GM19397 (cell line): ENCODE measurements around the gene MPND.
A peak's percentile ranks its signal among the peaks of the same experiment; 100 is the strongest.
"Not testable (repeated sequence)": the region's sequence is repeated elsewhere in the genome, so short reads cannot be mapped to it uniquely, and the experiment has no call there.

Experiments used
- ATAC-seq: cut with Tn5 transposase; IDR thresholded peaks from one replicate; pipeline ENCODE4 v1.9.1; 2021; ENCODE audit warnings: mild to moderate bottlenecking, moderate library complexity; ENCODE audit not compliant: unreplicated experiment

Gene MPND

DNA sequence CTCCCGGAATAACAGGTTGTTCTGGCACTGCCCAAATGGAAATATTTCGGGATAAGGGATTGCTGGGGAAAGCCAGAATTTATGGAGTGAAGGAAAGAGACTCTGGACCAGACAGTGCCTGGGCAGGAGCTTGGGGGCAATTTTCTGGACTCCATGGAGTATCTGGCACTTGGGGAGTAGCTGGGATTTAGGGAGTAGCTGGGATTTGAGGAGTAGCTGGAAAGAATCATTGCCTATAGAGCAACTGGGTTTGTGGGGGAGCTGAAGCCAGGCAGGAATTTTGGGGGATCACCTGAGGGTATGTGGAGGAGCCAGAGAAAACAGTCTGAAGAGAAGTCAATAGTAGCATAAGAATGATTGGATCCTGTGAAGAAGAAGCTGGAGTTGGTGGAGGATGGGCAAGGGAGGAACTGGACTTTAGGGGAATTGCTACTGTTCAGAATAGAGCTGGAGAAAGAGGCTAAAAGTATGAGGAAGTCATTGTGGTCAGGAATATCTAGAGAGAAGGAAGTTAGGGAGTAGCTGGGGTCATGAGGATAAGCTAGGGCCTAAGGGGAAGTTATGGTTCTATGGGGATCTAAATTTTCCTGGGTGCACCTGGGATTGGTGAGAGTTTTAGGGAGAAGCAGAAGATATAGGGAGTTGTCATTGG, 24.2 kb upstream of the MPND start:
- no peak for ATAC-seq

DNA sequence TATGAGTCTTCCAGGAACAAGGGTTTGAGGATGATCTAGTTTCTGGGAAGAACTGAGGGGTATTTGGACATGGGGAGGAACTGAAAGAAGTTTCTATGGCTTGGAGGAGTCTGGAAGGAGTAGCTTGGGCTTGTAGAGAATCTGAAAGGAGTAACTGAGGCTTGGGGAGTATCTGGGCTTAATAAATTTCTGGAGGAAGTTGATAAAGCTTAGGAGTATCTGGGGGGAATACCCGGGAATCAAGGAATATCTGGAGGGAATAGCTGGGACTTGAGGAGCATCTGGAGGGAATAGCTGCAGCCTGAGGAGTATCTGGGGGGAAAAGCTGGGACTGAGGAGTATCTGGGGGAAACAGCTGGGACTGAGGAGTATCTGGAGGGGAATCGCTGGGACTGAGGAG, 22.9 kb upstream of the MPND start:
- ATAC-seq, result no peak

DNA sequence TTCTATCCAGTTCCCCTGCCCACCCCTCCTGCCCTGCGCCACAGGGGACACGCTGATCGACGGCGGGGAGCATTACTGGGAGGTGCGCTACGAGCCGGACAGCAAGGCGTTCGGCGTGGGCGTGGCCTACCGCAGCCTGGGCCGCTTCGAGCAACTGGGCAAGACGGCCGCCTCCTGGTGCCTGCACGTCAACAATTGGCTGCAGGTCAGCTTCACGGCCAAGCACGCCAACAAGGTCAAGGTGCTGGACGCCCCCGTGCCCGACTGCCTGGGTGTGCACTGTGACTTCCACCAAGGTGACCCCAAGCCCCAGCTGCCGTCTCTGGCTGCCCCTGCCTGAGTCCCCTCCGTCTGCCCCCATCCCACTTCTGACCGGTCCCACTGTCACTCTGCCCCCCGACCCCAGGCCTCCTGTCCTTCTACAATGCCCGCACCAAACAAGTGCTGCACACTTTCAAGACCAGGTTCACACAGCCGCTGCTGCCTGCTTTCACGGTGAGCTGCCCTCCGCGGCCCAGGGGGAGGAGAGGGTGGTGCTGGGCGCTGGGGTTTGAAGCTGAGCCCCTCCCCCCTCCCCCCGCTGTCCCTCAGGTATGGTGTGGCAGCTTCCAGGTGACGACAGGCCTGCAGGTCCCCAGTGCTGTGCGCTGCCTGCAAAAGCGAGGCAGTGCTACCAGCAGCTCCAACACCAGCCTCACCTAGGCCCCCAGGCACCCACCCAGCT, 20.3 kb upstream of the MPND start:
- no peak for ATAC-seq

DNA sequence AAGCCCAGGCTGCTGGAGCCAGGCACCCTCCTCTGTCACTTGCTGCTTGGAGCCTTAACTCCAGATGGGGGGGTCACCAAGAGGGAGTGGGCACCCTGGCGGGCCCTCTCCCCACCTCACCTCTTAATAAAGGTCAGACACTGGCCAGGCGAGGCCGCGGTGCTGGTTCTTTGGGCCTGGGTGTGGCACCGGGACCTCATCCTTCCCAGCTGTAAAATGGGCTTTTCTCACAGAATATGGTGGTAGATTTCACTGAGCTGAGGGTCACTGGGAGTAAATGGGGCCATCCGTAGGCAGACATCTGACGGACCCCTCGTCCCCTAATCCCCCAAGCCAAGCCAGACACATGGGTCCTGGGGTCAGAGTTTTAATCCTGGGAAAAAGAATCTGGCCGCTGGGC, 19.7 kb upstream of the MPND start:
- no peak for ATAC-seq

GRCh38 chr19:4324228-4324627, 19.1 kb upstream of the MPND start:
- no peak for ATAC-seq

- ATAC-seq, result no peak
Measured at GRCh38 chr19:4326215-4326836, 17.0 kb upstream of the MPND start.

GRCh38 chr19:4326837-4327251, 16.5 kb upstream of the MPND start:
- ATAC-seq, result no peak

DNA sequence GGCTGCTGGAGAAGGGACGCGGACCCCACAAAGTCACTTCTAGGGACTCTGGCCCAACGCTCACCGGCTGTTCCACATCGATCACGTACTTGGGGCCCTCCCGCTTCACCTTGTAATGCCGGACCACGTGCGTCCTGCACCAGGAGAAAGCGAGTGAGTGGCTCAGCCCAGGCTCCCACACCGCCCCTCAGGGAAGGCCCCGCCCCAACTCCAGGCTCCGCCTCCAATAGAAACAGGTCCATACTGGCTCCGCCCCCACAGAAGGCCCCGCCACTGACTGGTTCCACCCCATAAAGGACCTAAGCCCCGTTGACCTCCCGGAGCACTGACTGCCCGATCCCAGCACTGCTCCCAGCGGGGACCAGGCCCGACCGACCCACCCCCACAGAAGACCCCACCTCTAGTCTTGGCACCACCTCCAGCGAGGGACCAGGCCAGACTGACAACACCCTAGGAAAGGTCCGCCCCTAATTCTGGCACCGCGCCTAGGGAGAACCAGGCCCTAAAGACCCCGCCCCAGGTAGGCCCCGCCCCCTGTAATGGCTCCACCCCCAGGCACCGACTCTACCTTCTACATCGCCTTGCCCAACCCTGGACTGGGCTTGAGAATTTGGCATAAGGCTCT, 16.0 kb upstream of the MPND start:
- ATAC-seq, result no peak

GRCh38 chr19:4327877-4328242, 15.5 kb upstream of the MPND start:
- ATAC-seq, result peak; percentile 4

DNA sequence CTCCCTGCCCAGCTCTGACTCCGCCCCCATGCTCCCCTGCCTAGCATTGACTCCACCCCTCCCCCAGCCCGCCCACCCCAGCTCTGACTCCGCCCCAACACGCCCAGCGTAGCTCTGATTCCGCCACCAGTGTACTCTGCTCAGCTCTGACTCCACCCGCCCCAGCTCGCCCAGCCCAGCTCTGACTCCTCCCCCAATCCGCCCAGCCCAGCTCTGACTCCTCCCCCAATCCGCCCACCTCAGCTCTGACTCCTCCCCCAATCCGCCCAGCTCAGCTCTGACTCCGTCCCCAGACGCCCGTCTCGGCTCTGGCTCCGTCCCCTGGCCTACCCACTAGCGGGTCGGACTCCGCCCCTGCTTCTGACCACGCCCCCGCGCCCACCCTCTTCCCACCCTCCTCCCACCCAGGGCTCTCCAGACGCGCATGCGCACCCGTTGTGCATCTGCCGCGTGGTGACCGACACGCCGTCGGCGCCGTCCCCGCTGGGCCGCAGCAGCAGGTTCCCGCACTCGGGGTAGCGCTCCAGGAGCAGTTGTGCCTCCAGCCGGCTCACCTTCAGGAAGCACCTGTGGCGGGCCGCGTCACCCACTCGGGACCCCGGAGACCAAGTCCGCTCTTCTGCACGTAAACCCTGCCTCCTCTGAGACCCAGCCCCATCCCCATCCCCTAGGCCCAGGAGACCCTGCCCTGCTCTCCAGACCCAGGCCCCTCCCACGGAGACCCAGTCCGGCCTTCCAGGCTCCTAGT, 14.9 kb upstream of the MPND start:
- peak; percentile 84 for ATAC-seq

DNA sequence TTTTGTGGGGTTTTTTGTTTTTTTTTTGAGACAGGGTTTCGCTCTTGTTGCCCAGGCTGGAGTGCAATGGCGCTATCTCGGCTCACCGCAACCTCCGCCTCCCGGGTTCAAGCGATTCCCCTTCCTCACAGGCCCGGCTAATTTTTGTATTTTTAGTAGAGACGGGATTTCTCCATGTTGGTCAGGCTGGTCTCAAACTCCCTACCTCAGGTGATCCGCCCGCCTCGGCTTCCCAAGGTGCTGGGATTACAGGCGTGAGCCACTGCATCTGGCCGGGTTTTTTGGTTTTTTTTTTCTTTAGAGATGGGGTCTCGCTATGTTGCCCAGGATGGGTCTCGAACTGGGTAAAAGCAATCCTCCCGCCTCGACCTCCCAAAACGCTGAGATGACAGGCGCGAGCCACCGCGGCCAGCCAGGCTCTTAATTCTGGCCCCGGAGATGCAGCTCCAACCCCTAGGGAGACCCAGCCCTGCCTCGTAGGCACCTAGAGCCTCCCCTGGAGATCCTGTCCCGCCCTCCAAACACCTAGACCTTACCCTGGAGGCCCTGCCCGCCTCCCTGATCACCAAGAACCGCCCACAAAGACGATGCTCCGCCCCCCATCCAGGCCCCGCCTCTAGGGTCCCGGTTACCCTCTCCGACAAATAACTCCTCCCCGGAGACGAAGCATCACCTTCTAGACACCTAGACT, 14.2 kb upstream of the MPND start:
- ATAC-seq, result not testable (repeated sequence)

- ATAC-seq, result no peak
Measured at GRCh38 chr19:4329858-4330257, 13.5 kb upstream of the MPND start.

GRCh38 chr19:4334929-4335570, 8.3 kb upstream of the MPND start:
- no peak for ATAC-seq

GRCh38 chr19:4337906-4338440, 5.4 kb upstream of the MPND start:
- ATAC-seq, result no peak

DNA sequence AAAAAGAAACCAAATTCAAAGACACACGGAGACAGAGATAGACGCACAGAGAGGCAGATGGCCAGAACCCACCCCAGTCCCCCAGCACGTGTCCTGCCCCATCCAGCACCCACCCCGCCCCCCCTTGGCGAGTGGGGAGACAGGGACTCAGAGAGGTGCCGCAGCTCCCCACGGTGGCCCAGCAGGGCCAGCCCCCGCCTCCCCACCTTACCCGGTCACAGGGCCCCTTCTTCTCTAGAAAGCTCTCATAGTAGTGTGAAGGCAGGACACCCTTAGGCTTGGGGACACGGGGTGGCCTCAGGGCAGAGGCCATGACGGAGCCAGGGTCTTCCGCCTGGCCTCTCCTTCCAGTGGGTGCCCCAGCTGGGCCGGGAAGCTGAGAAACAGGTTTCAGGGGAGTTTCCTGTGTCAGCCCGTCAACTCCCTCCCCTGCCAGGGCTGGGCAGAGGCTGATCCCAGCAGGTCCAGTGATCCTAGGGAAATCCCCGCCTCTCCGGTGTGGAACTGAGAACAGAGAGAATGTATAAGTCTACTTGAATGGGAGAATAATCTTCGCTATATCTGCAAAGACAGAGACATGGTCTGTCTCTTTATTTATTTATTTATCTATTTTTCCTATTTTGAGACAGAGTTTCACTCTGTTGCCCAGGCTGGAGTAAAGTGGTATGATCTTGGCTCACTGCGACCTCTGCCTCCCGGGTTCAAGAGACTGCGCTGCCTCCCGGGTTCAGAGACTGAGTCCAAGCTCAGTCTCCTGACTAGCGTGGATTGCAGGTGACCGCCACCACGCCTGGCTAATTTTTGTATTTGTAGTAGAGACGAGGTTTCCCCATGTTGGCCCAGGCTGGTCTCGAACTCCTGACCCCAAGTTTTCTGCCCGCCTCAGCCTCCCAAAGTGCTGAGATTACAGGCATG, 4.7 kb upstream of the MPND start, which contains the start of gene STAP2:
Gene STAP2 (minus strand): TSS at position 387 of the 915 bp plus-strand sequence. CDS start 74 bp downstream, at position 313.
- no peak for ATAC-seq

DNA sequence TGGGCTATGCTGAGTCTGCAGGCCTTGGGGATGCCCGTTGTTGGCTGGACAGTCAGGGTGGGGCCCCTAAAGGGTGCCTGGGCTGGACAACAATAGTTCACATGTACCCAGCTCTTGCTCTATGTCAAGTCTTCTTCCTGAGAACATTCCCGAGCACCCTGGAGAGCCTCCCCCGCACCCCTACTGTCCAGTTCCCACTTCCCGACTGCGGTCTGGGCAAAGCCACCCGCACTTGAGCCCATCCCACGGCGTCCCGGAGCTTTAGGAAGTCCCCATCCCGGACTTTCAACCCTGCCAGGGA, 1.1 kb upstream of the MPND start:
- no peak for ATAC-seq

DNA sequence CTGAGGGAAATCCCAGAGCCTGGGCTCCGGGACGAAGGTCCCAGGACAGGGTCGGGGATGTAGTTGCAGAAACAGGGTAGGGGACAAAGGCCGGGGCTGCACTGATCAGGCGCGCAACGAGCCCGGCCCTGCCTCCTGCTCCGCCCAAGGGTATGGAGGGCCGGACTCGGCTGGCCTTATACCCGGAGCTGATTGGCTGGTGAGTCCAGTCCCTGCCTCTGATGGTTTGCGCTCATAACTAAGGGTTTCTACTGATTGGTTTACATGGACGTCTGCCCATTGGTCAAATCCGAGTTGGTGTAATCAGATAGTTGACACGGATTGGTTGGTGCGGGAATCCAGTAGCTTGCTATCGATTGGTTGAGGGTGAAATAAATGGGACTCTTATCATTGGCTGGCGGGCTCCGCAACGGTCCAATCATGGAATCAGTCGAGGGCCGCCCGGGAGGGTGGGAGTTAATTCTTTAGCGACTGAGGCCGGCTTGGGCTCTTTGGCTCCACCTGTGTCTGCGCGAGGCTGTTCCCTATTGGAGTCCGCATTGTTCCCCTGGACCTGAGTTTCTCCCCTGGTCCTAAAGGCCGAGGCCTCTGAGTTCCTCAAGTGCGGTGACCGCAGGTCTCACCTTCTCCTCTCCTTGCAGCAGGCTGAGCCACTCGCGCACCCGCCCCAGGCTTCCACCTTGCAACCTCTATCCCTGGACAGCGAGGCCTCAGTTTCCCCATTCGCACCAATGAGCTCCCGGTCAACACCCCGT, 570 bp upstream of the MPND start:
- peak; percentile 86 for ATAC-seq
